Measurements from ENCODE around the gene BDP1.
A peak's percentile ranks its signal among the peaks of the same experiment; 100 is the strongest.
"Not testable (repeated sequence)": the region's sequence is repeated elsewhere in the genome, so short reads cannot be mapped to it uniquely, and the experiment has no call there.

The BDP1 gene, protein sequence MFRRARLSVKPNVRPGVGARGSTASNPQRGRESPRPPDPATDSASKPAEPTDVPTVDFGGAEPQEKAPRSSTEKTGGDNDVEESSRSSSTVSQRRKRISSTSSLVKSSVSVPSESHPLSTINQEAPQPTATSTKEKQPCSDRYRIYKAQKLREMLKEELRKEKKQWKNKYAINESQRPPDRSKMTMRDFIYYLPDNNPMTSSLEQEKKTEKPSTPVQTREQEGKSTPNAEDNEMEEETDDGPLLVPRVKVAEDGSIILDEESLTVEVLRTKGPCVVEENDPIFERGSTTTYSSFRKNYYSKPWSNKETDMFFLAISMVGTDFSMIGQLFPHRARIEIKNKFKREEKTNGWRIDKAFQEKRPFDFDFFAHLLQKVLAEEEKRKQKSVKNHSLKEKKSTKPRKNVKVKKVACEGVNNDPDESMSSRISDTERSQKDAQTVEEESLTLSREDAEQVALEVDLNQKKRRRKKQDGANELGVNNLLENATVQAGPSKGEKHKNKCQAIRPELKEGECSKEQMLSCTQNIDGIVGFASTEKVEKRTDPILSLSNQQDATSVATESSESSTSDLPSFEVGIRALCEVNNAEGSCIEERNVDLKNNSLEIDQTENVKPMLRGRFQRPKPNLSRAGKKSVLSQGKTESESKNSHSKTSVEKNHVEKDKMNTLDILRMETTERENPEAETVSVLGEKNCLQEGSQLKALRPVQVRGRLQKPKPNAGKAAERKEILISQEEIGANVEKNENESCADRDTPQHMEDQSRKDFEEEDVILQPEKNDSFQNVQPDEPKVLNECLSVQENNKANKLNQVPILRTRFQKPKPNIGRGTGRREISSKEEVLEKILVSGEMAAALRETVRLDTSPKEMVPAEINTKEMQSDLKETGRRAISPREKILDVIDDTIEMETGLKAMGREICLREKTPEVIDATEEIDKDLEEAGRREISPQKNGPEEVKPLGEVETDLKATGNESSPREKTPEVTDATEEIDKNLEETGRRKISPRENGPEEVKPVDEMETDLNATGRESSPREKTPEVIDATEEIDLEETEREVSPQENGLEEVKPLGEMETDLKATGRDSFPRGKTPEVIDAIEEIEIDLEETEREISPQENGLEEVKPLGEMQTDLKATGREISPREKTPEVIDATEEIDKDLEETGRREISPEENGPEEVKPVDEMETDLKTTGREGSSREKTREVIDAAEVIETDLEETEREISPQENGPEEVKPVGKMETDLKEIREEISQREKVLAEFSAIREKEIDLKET (N-terminal part only)

DNA sequence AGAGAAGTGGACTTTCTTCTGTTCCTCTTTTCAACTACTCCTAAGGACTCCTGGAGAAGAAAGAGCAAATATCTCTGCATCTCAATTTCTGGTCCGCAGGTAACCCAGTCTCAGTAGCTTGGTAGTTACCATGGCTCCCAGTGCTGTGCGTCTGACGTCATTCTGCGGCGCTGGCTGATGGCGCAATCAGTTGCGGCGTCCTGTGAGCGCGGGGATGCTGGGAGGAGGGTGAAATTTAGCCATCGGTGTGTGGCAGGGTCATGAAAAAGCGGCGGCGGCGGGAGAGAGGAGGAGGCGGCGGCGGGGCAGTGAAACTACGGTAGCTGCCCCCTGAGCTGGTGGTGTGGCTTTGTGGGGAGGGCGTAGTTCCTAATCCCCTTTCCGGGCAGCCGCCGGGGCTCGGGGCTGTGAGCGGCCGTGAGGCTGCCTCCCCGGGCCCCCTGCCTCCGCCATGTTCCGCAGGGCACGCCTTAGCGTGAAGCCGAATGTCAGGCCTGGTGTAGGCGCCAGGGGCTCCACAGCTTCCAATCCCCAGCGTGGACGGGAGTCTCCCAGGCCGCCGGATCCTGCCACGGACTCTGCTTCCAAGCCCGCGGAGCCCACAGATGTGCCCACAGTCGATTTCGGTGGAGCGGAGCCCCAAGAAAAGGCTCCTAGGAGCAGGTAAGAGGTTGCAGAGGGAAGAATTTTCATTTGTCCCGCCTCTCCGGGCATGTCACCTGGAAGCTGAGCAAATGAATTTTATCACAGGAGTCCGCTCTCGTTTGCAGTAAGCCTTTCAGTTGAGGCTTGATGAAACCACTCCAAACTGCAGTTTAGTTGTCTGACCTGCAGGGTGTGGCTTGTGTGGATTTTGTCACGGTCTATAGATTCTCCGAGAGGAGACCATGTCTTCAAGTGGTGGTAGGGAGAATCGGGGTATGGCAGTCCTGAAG, at the start of gene BDP1:
TSS of gene BDP1 (plus strand) at position 225 of the 935 bp plus-strand sequence. CDS start at position 452, 227 bp downstream.
- Mint-ChIP-seq H3K4me1 (peaks cover 26% of the 10 kb centered on the region), H3K4me3 (peak within 1 kb of the TSS; percentile 94), H3K27ac (peak within 1 kb of the TSS; percentile 99), H3K27me3 (peaks cover 5% of the 10 kb centered on the region), H3K36me3 (ENCODE audit: low read depth) (peaks cover 28% of the 10 kb centered on the region), H3K9me3 (no peaks in the 10 kb centered on the region)
- DNase-seq (peak; percentile 98), ATAC-seq (peak; percentile 94)

- not testable (repeated sequence) for H3K36me3 Mint-ChIP-seq (ENCODE audit: low read depth); H3K9me3 Mint-ChIP-seq; DNase-seq; H3K4me3 Mint-ChIP-seq; H3K27ac Mint-ChIP-seq; ATAC-seq; H3K4me1 Mint-ChIP-seq
- peaks cover 19% of the 10 kb centered on the region for H3K27me3 Mint-ChIP-seq
Measured at GRCh38 chr5:71410088-71410487, 45.4 kb upstream of the BDP1 start.

GRCh38 chr5:71415626-71416025, 39.8 kb upstream of the BDP1 start:
- not testable (repeated sequence) for H3K4me1 Mint-ChIP-seq; ATAC-seq; DNase-seq; H3K9me3 Mint-ChIP-seq; H3K4me3 Mint-ChIP-seq; H3K27ac Mint-ChIP-seq; H3K36me3 Mint-ChIP-seq (ENCODE audit: low read depth)
- peaks cover 18% of the 10 kb centered on the region for H3K27me3 Mint-ChIP-seq

DNA sequence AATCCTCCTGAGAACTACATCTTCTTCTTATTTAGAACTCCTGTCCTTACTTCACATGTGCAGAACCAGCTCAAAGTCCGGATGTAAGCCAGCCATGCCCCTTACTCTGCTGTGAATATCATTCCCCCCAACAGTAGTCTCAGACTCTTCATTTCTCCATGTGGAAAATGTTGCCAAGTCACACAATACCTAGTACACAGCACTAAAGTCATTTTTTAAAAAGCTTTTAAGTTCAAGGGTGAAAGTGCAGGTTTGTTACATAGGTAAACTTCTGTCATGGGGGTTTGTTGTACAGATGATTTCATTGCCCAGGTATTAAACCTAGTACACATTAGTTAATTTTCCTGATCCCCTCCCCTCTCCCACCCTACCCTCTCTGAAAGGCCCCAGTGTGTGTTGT, 37.4 kb upstream of the BDP1 start:
- ATAC-seq; H3K36me3 Mint-ChIP-seq (ENCODE audit: low read depth); H3K9me3 Mint-ChIP-seq; H3K4me3 Mint-ChIP-seq; H3K27ac Mint-ChIP-seq; H3K4me1 Mint-ChIP-seq; DNase-seq: not testable (repeated sequence)
- peaks cover 16% of the 10 kb centered on the region for H3K27me3 Mint-ChIP-seq

GRCh38 chr5:71421278-71421677, 34.2 kb upstream of the BDP1 start:
- not testable (repeated sequence) for H3K27me3 Mint-ChIP-seq; DNase-seq; H3K4me3 Mint-ChIP-seq; H3K9me3 Mint-ChIP-seq; ATAC-seq; H3K27ac Mint-ChIP-seq; H3K36me3 Mint-ChIP-seq (ENCODE audit: low read depth); H3K4me1 Mint-ChIP-seq

GRCh38 chr5:71423896-71424295, 31.6 kb upstream of the BDP1 start:
- not testable (repeated sequence) for ATAC-seq; H3K27me3 Mint-ChIP-seq; DNase-seq; H3K4me3 Mint-ChIP-seq; H3K4me1 Mint-ChIP-seq; H3K9me3 Mint-ChIP-seq; H3K27ac Mint-ChIP-seq; H3K36me3 Mint-ChIP-seq (ENCODE audit: low read depth)

- ATAC-seq; H3K4me3 Mint-ChIP-seq; H3K4me1 Mint-ChIP-seq; H3K36me3 Mint-ChIP-seq (ENCODE audit: low read depth); H3K27ac Mint-ChIP-seq; H3K27me3 Mint-ChIP-seq; H3K9me3 Mint-ChIP-seq; DNase-seq: not testable (repeated sequence)
Measured at GRCh38 chr5:71426686-71427474, 28.6 kb upstream of the BDP1 start.

- H3K4me1 Mint-ChIP-seq; H3K27ac Mint-ChIP-seq; ATAC-seq; DNase-seq; H3K36me3 Mint-ChIP-seq (ENCODE audit: low read depth); H3K4me3 Mint-ChIP-seq; H3K9me3 Mint-ChIP-seq: not testable (repeated sequence)
- H3K27me3 Mint-ChIP-seq: peaks cover 14% of the 10 kb centered on the region
Measured at GRCh38 chr5:71432410-71432809, 23.0 kb upstream of the BDP1 start.

GRCh38 chr5:71434825-71435224, 20.6 kb upstream of the BDP1 start:
- ATAC-seq; H3K4me3 Mint-ChIP-seq; H3K27ac Mint-ChIP-seq; DNase-seq; H3K36me3 Mint-ChIP-seq (ENCODE audit: low read depth); H3K4me1 Mint-ChIP-seq; H3K9me3 Mint-ChIP-seq: not testable (repeated sequence)
- peaks cover 14% of the 10 kb centered on the region for H3K27me3 Mint-ChIP-seq

GRCh38 chr5:71441564-71441963, 13.9 kb upstream of the BDP1 start:
- not testable (repeated sequence) for H3K36me3 Mint-ChIP-seq (ENCODE audit: low read depth); H3K9me3 Mint-ChIP-seq; H3K27ac Mint-ChIP-seq; H3K4me1 Mint-ChIP-seq; DNase-seq; H3K4me3 Mint-ChIP-seq; ATAC-seq
- peaks cover 24% of the 10 kb centered on the region for H3K27me3 Mint-ChIP-seq

GRCh38 chr5:71443891-71444290, 11.6 kb upstream of the BDP1 start:
- not testable (repeated sequence) for H3K27ac Mint-ChIP-seq; DNase-seq; H3K9me3 Mint-ChIP-seq; H3K36me3 Mint-ChIP-seq (ENCODE audit: low read depth); H3K4me3 Mint-ChIP-seq; H3K4me1 Mint-ChIP-seq; ATAC-seq
- peaks cover 31% of the 10 kb centered on the region for H3K27me3 Mint-ChIP-seq

DNA sequence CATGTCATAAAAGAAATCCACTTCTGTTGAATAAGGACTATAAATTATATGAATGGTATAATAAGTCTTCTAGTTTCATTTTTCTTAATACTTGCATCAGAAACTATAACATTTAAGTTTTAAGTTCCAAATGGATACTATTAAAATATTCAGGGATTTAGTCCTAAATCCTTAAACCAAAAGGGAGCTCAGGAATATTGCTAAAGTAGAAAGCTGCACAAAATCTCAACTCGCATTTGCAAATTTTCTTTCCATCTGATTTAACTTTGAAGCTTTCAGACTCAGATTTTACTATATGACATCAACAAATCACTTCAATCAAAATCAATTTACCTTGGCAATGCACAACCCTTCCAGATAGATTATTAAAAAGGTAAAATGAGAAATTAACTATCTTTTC, 10.4 kb upstream of the BDP1 start:
- H3K4me3 Mint-ChIP-seq; H3K36me3 Mint-ChIP-seq (ENCODE audit: low read depth); H3K27ac Mint-ChIP-seq; ATAC-seq; H3K9me3 Mint-ChIP-seq; H3K4me1 Mint-ChIP-seq; DNase-seq: not testable (repeated sequence)
- H3K27me3 Mint-ChIP-seq: peaks cover 31% of the 10 kb centered on the region

All from activated naive CD8-positive, alpha-beta T cell treated with anti-CD3 and anti-CD28 coated beads, Interleukin-2, amount 50 U/mL, for 24 hours (primary cell).